NCI-H146 (cell line): ENCODE results near the gene DUSP22.
A peak's percentile ranks its signal among the peaks of the same experiment; 100 is the strongest.

Experiments used
- DNase-seq: peaks from one replicate; lab custom pipeline; 2025; lab: John Stamatoyannopoulos, UW

Gene DUSP22

DNA sequence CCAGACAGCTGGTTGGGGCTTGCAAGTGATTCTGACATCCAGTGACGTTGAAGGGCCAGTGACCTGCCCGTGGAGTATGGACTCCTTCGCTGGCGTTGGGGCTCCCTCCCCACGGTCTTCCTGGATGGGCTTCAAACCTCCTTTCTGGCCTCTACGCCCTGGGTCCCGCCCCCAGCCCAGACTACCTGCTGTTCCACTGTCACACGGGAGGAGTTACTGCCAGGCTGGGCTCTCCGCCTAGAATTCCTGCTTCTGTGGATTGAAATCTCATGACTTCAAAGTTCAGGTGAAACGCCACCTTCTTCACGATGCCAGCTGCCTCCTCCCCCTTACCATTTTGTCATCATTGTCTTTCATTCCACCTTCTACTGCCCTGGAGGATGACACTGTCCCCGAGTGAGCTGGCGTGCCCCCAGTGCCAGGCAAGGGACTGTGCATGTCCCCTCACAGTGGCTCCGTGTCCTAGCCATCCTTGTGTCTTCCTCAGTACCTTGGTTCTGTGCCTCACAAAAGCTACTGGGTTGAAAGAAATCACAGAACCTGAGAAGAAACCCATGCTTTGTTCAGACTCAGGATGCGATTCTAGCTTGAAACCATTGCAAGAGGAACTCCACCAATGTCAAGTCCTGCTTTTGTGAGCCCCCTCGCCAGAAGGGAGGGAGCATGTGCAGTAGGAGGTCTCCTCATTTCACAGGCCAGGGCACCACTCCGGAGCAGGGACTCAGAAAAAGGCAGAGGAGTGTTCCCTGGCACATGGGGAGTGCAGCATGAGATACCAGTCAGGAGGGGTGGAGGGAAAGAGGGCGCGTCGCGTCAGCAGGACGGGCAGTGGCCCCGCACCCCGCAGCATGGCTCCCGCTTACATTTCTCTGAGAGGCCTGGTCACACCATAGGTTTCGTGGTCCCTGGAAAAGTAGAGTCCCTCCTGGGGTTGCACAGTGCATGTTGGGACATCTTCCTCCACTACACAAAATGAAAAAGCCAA is 88.2 kb downstream of the DUSP22 start:
- DNase-seq, result no peak

DNA sequence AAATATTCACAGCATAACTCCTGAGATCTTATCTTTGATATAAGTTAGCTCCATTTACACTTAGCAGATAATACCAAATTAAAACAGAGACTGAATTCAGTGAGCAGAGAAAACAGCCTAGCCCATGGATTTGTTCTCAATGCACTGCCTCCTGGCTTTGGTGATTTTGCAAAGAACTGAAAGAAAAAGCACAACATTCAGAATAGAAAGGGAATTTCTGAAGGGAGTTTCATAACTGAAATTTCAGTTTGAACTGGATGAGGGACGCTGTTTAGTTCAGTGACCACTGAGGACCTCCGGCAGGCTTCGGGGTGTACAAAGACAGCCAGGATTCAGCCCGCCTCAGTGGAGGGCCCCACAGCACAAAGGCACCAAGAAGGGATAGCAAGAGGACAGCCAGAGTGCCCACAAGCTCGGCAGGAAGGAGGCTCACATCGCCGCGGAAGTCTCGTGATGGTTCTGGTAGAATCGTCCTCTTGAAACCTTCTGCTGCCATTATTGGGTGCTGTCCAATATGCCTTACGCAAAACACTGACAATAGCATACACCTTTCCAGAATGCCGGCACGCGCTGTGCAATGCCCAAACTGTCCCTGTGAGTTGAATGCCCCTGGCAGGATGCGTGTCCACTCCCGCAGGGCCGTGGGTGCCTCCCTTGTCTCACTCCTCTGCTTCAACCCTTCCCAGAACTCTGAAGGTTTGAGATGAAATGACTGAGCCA is 89.6 kb downstream of the DUSP22 start:
- DNase-seq, result no peak

DNA sequence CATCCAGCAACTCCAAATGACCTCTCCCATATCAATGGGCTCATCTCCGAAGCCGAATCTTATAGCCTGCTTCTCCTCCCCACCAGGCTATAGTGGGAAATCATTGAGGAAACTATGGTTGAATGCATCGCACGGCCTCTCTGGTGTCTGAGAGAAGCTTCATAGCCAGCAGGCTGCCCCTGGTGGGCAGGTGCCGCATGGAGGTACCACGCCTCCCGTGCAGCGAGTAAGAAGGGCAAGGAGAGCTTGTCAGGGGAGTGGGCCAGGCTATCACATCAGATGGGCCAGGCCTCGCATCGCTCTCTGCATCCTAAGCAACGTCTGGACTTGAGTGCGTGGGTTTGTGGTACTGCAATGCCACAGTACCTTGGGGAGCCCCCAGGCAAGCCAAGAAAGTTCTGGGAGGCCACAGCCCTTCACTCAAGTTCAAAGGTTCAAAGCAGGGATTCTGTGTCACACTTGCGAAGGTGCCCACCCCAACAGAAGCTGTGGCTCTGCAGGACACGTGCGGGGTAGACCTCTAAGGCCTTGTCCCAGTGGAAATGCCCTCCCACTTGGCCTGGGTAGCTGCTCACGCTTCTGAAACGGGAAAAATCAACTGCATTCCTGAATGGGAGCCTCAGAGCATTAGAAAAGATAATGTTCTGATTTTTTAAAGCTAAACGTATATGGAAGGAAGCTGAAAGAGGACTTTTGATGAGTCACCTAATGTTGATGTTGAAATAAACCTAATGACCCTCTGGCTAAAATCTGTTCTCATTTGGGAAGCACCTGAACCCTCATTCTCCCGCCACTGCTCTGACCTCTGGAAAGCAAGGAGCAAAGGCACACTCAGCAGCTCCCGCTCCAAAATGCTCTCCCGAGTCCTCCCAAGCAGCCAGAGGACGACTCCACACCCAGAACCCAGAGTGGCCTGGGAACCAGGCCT is 90.9 kb downstream of the DUSP22 start:
- DNase-seq, result no peak

DNA sequence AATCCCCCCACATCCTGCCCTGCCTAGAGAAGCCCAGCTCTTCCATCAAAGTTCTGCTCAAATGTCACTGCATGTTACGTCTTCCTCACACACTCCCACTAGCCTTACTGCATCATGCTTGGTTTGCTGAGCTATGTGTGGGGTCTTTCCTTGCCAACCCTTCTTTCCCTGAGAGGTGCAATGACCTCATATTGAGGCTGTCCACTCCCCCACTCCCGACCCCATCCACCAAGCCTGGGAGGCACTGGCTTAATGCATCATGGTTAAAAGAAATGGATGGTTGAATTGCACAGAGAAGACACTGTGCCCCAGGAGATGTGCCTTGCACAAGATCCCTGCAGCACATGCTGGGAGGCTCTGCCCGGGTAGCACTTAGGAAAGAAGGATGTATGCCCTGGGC is 91.6 kb downstream of the DUSP22 start:
- DNase-seq, result no peak

- DNase-seq, result no peak
Measured at GRCh38 chr6:384898-385297, 92.6 kb downstream of the DUSP22 start.

DNA sequence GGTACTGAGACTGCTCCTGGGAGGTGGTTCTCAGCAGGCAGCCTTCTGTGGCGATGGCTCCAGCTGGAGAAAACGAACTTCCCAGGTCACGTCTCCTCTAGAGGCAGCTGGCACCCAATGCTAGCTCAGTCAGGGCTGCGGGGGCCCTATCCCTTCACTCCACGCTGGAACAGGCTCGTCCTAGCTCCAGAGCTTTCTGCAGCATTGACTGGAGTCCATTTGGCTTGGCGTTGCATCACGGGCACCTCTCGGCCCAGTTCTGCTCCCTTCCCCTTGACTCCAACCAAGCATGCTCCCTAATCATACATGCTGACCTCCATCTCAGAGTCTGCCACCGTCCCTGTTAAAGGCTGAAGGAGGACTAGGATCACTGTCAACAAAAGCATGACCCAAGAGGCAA is 93.3 kb downstream of the DUSP22 start:
- DNase-seq, result no peak

- no peak for DNase-seq
Measured at GRCh38 chr6:386688-387266, 94.5 kb downstream of the DUSP22 start.

DNA sequence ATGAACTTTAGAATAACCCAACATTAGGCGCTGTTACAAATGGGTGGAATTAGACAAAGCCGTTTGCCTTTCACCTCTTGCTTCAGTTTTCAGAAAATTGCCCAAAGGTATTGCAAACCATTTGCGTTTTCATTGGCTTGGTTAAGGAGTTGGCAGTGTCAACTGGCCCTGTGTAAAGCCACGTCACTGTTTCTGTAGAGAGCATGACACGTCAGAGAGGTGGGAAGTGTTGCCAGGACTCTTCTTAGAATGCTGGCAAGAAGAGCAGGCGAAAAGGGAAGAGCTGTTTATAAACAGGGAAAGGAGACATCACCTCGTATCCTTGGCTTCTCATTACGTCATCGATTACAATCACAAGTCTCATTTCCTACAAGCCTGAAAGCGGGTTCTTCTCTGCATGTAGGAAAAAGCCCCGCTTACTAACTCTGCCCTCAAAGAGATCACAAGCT is 95.0 kb downstream of the DUSP22 start:
- DNase-seq, result no peak

DNA sequence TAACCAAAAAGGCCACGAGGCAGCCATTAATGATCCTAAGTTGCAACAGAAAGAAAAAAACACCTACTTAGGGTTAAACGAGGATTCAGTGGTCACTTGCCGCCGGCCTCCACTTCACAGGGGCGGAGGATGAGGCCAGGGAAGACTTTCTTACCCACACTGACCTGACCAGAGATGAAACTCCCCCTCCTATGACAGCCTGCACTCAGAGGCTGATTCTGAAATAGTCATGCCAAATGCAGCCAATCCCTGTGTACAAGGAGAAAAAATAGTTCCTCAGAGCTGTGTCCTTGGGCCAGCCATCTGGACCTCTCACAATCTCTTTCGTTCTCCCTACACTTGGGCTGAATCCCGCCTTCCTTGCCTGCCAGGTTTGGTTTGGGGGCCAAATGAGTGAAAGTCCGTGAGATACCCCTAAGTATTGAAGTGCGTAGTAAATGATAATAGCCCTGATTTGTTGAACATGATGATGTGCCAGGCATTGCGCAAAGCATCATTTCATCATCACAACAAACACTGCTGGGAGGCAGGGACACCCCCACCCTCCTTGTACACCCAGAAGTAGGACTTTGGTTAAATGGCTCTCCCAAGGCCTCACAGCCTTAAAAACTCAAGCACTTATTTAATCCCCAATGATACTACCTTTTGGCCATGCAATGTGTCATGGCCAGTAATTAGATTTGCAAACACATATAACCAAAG is 96.1 kb downstream of the DUSP22 start:
- DNase-seq, result no peak

DNA sequence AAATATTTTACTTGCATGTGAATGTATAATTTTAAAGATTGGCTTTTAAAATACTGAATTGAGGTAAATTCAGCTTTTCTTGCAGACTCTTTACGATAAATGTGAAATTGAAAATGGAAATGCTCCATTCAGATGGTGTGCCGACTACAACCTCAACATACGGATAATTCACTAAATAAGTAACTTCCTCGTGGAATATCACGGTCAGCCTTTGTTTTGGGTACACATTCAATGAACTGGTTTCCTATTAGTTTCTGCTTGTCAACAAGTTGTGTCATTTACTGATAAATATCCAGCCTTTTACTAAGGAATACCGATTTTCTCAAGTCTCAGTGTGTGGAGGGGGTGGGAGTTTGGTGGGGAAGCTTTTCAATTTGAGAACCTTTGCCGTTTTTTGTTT is 96.9 kb downstream of the DUSP22 start:
- DNase-seq, result no peak

- no peak for DNase-seq
Measured at GRCh38 chr6:389622-390021, 97.3 kb downstream of the DUSP22 start.

GRCh38 chr6:390914-391558 is 98.7 kb downstream of the DUSP22 start:
- DNase-seq, result no peak

GRCh38 chr6:391559-392440 is 99.5 kb downstream of the DUSP22 start, which contains the start of gene IRF4:
IRF4 (plus strand) TSS chr6:391752; CDS start chr6:393153, 1,401 bp downstream.
- no peak for DNase-seq

DNA sequence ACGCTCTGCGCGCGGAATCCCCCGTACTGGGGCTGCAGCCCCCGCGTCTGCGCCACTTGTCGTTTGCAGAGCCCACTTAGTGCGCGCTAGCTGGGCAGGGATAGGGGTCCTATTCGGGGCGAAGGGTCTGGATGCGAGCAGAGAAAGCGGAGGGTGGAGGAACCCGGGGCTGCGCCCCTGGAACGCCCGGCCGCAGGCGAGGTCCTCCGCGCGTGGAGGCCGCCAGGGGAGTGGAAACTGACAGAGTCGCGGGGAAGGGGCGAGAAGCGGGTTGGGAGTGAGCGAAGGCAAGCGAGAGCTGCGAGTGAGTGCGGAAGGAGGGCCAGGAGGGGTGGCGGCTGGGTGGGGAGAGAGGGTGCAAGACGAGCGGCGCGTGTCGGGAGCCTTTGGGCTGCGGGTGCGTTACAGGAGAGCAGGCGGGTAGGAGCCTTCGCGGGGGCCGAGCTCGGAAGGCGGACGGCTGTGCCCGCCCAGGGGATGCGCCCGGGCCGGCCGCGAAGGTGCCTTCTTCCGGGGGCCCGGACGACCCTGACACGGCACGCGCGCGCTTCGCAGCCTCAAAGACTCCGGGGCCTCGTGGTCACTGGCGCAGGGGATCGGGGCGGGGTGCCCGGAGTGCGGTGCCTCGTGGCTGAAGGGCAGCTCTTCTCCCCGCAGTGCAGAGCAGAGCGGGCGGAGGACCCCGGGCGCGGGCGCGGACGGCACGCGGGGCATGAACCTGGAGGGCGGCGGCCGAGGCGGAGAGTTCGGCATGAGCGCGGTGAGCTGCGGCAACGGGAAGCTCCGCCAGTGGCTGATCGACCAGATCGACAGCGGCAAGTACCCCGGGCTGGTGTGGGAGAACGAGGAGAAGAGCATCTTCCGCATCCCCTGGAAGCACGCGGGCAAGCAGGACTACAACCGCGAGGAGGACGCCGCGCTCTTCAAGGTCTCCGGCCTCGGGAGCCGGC is 100.4 kb downstream of the DUSP22 start:
- DNase-seq, result peak; percentile 52

DNA sequence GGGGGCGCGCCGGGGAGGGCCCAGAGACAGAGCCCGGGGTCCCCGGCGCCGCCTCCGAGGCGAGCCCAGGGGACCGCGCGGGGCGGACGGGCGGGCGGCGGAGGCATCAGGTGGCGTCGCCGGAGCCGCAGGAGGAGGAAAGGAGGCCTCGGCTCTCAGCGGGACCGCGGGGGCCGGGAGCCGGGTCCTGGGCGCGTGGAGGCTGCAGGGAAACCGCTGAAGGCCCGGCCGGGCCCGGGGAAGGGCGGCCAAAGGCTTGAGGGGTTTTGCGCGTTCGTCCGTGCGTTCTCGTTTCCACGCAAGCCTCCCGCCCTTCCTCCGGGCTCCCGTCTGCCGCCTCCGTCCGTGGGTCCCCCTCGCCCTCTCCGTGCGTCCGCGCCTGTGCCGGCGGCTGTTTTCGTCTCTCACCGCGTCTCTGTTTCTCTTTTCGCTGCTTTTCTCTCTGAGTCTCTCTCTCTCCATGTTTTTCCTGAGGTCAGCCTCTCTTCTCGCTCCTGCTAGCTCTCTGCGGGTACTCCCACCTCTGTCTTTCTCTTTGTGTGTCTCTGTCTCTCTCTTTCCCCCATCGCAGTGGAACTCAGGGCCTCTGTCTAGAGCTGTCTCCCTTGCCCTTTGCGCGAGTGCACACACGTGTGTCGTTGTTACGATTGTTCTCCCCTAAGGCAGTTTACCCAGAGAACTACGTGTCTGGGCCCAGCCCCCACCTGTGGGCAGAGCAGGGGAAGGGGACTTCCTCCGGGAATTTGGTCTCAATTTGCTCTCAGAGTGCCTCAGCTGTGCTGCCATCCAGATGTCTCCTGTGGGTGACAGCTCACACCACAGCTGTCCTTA is 101.3 kb downstream of the DUSP22 start:
- DNase-seq, result no peak

DNA sequence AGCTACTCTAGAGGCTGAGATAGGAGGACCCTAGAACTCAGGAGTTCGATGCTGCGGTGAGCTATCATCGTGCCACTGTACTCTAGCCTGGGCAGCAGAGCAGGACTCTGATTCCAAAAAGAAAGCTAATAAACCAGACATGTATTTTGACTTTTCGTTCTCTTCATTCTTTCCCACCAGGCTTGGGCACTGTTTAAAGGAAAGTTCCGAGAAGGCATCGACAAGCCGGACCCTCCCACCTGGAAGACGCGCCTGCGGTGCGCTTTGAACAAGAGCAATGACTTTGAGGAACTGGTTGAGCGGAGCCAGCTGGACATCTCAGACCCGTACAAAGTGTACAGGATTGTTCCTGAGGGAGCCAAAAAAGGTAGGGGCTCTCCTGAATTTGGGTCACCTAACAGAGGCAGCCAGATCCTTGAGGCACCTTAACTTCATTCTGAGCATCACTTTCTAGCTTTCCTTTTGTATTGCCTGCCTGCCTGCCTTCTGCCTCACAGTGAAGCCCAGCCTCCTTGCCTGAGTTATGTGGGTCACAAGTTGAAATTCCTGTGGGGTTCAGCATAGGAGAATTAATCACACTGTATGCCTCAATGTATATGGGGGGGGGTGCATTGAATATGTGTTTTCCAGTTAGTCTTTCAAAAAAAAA is 102.5 kb downstream of the DUSP22 start:
- DNase-seq, result no peak
